Fibroblast of skin of back (primary cell): Measurements from ENCODE around the gene WNK1.

Source experiments
- DNase-seq: peaks from one replicate; pipeline ENCODE4 v3.0.0-alpha.2; 2013

Gene WNK1

GRCh38 chr12:954741-955140 lies 202.4 kb downstream of the WNK1 start:
- peak; percentile 9 for DNase-seq

GRCh38 chr12:955939-956338 lies 203.6 kb downstream of the WNK1 start:
- no peak for DNase-seq

- peak; percentile 62 for DNase-seq
These were observed 206.3 kb downstream of the WNK1 start for GRCh38 chr12:958588-959123.
